GM12878 (cell line): ENCODE data around the gene CNGA4.

ENCODE experiments used
- ATF2 ChIP-seq: IDR thresholded peaks from 2 replicates; pipeline ENCODE4 v1.6.1; 2012; ENCODE audit warnings: low read length, inconsistent platforms
- BACH1 ChIP-seq: fragments of 450-650 bp; IDR thresholded peaks from 2 replicates; pipeline ENCODE4 v1.6.1; 2017; ENCODE audit warnings: mild to moderate bottlenecking, borderline replicate concordance
- EZH2 ChIP-seq: IDR thresholded peaks from 2 replicates; pipeline ENCODE4 v1.6.1; 2012; ENCODE audit warnings: low read depth, mild to moderate bottlenecking, control low read depth, inconsistent platforms, low read length, borderline replicate concordance; ENCODE audit not compliant: control insufficient read depth
- MTA3 ChIP-seq: IDR thresholded peaks from 2 replicates; pipeline ENCODE4 v1.6.1; 2012; ENCODE audit warnings: low read length, inconsistent platforms, borderline replicate concordance
- NKRF ChIP-seq: fragments of 450-650 bp; conservative IDR thresholded peaks from 2 replicates; pipeline ENCODE4 v1.6.1; 2017; ENCODE audit warnings: mild to moderate bottlenecking, moderate library complexity
- TARDBP ChIP-seq: IDR thresholded peaks from 2 replicates; pipeline ENCODE4 v1.6.1; 2016; ENCODE audit warnings: borderline replicate concordance
- WRNIP1 ChIP-seq: IDR thresholded peaks from 2 replicates; pipeline ENCODE4 v1.6.1; 2011; ENCODE audit warnings: low read depth, low read length, improper control_type of control experiment, borderline replicate concordance
- ZNF687 ChIP-seq: fragments of 450-650 bp; IDR thresholded peaks from 2 replicates; pipeline ENCODE4 v1.6.1; 2017; ENCODE audit warnings: mild to moderate bottlenecking, moderate library complexity
- TF ChIP-seq, protein P1 (sequence below): fragments of 450-650 bp; formaldehyde crosslinking; IDR thresholded peaks from 2 replicates; pipeline ENCODE4 v1.5.0; 2022; ENCODE audit warnings: mild to moderate bottlenecking, missing genetic modification characterization
- TF ChIP-seq, protein P2 (sequence below), 3 experiments: IDR thresholded peaks in 2 of 3; conservative IDR thresholded peaks in 1 of 3; 2 replicates each; pipeline ENCODE4 v1.5.1; 2011; ENCODE audit warnings: low read depth in 3 of 3, low read length in 3 of 3, mild to moderate bottlenecking in 3 of 3, control low read depth in 2 of 3, moderate library complexity in 2 of 3, inconsistent platforms in 1 of 3, mixed read lengths in 1 of 3; ENCODE audit not compliant: control insufficient read depth in 2 of 3, insufficient read depth in 1 of 3; ENCODE audit errors: extremely low read depth in 1 of 3

DNA sequence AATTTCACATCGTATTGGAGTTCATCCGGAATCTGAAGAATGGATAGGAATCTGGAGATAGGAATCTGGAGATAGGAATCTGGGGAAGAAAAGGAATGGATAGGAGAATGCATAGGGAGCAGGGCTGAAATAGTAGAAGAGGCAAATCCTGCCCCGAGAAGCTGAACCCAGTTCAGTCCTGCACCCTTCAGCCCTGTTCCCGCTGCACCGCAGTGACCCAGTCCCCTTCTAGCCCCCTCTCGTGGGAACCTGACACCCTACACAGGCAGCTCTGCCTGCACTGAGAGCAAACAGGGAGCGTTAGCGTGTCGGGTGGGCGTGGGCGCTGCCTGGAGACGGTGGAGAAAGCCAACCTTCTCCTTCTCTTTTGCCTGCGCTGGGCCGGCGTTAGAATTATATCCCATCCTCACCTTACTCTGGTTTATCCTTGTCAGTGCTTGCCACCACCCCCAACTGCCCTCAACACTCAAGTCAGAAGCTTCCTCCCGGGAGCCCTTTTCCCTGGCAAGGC lies 19.7 kb downstream of the CNGA4 start:
- TF ChIP-seq, protein P1, sequence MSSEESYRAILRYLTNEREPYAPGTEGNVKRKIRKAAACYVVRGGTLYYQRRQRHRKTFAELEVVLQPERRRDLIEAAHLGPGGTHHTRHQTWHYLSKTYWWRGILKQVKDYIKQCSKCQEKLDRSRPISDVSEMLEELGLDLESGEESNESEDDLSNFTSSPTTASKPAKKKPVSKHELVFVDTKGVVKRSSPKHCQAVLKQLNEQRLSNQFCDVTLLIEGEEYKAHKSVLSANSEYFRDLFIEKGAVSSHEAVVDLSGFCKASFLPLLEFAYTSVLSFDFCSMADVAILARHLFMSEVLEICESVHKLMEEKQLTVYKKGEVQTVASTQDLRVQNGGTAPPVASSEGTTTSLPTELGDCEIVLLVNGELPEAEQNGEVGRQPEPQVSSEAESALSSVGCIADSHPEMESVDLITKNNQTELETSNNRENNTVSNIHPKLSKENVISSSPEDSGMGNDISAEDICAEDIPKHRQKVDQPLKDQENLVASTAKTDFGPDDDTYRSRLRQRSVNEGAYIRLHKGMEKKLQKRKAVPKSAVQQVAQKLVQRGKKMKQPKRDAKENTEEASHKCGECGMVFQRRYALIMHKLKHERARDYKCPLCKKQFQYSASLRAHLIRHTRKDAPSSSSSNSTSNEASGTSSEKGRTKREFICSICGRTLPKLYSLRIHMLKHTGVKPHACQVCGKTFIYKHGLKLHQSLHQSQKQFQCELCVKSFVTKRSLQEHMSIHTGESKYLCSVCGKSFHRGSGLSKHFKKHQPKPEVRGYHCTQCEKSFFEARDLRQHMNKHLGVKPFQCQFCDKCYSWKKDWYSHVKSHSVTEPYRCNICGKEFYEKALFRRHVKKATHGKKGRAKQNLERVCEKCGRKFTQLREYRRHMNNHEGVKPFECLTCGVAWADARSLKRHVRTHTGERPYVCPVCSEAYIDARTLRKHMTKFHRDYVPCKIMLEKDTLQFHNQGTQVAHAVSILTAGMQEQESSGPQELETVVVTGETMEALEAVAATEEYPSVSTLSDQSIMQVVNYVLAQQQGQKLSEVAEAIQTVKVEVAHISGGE (CRISPR knock-in tag): no peak
- TF ChIP-seq ZNF687 (no peak), ATF2 (no peak), NKRF (no peak), BACH1 (no peak), WRNIP1 (no peak), MTA3 (no peak), EZH2 (no peak), TARDBP (no peak)
- TF ChIP-seq, protein P2, sequence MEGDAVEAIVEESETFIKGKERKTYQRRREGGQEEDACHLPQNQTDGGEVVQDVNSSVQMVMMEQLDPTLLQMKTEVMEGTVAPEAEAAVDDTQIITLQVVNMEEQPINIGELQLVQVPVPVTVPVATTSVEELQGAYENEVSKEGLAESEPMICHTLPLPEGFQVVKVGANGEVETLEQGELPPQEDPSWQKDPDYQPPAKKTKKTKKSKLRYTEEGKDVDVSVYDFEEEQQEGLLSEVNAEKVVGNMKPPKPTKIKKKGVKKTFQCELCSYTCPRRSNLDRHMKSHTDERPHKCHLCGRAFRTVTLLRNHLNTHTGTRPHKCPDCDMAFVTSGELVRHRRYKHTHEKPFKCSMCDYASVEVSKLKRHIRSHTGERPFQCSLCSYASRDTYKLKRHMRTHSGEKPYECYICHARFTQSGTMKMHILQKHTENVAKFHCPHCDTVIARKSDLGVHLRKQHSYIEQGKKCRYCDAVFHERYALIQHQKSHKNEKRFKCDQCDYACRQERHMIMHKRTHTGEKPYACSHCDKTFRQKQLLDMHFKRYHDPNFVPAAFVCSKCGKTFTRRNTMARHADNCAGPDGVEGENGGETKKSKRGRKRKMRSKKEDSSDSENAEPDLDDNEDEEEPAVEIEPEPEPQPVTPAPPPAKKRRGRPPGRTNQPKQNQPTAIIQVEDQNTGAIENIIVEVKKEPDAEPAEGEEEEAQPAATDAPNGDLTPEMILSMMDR (IDR thresholded peaks at IDR 0.05 in 2 of 3, conservative IDR thresholded peaks at IDR 0.05 in 1 of 3; ENCODE audit: control insufficient read depth in 2 of 3, extremely low read depth in 1 of 3, insufficient read depth in 1 of 3, low read depth in 3 of 3, low read length in 3 of 3): no peak
